Loucy (cell line): ENCODE measurements around the gene CNNM1.

Experiments
- H2AFZ ChIP-seq: fragments of 200-600 bp; sonication (generic); 2 replicates; pipeline ENCODE4 v1.6.0; 2016; ENCODE audit warnings: antibody characterized with exemption, mild to moderate bottlenecking, low read length, moderate library complexity
- H3F3A ChIP-seq: fragments of 200-600 bp; 2 replicates; pipeline ENCODE4 v1.6.0; 2016; ENCODE audit warnings: antibody characterized with exemption, low read depth, mild to moderate bottlenecking
- H3K27me3 ChIP-seq: fragments of 200-600 bp; sonication (generic); 2 replicates; pipeline ENCODE4 v1.6.1; 2014; ENCODE audit warnings: low read length, mild to moderate bottlenecking; ENCODE audit not compliant: insufficient read depth, poor library complexity, severe bottlenecking
- H3K36me3 ChIP-seq: fragments of 200-600 bp; sonication (generic); 2 replicates; pipeline ENCODE4 v1.6.1; 2016; ENCODE audit warnings: low read length; ENCODE audit not compliant: insufficient read depth
- H3K4me1 ChIP-seq: fragments of 200-600 bp; sonication (generic); 2 replicates; pipeline ENCODE4 v1.5.1; 2014; ENCODE audit warnings: low read length, mild to moderate bottlenecking; ENCODE audit not compliant: insufficient read depth, poor library complexity, severe bottlenecking
- H3K4me2 ChIP-seq: fragments of 200-600 bp; sonication (generic); 2 replicates; pipeline ENCODE4 v1.6.0; 2014; ENCODE audit warnings: antibody characterized with exemption, low read length, low read depth, mild to moderate bottlenecking; ENCODE audit not compliant: poor library complexity, severe bottlenecking
- H3K4me3 ChIP-seq: fragments of 200-600 bp; sonication (generic); 2 replicates; pipeline ENCODE4 v1.5.1; 2014; ENCODE audit warnings: low read length, mild to moderate bottlenecking, mixed read lengths; ENCODE audit not compliant: poor library complexity, severe bottlenecking
- H3K79me2 ChIP-seq: fragments of 200-600 bp; sonication (generic); 2 replicates; pipeline ENCODE4 v1.6.1; 2014; ENCODE audit warnings: low read length; ENCODE audit not compliant: insufficient read depth
- H3K9ac ChIP-seq: fragments of 200-600 bp; sonication (generic); 2 replicates; pipeline ENCODE4 v1.6.0; 2014; ENCODE audit warnings: mild to moderate bottlenecking, low read depth, low read length, moderate library complexity; ENCODE audit not compliant: poor library complexity, severe bottlenecking
- H3K9me2 ChIP-seq: fragments of 200-600 bp; sonication (generic); replicated peaks from 2 replicates; pipeline ENCODE4 v1.6.1; 2016; ENCODE audit warnings: low read depth, low read length, mixed read lengths
- H3K9me3 ChIP-seq: fragments of 200-600 bp; sonication (generic); 2 replicates; pipeline ENCODE4 v1.6.1; 2014; ENCODE audit warnings: mild to moderate bottlenecking, antibody characterized with exemption, low read length, low read depth; ENCODE audit not compliant: insufficient read depth
- H4K20me1 ChIP-seq: fragments of 200-600 bp; sonication (generic); 2 replicates; pipeline ENCODE4 v1.6.0; 2014; ENCODE audit warnings: antibody characterized with exemption, low read length, mild to moderate bottlenecking; ENCODE audit not compliant: insufficient read depth, poor library complexity, severe bottlenecking
- CTCF ChIP-seq: fragments of 200-600 bp; sonication (generic); conservative IDR thresholded peaks from 2 replicates; pipeline ENCODE4 v1.5.1; 2014; ENCODE audit warnings: mild to moderate bottlenecking, antibody characterized with exemption, low read length
- EZH2phosphoT487 ChIP-seq: fragments of 200-600 bp; IDR thresholded peaks from 2 replicates; pipeline ENCODE4 v1.6.1; 2018; ENCODE audit warnings: antibody characterized with exemption, mild to moderate bottlenecking, moderate library complexity, borderline replicate concordance

Gene CNNM1

GRCh38 chr10:99329304-99329553 lies at the start of gene CNNM1:
Gene CNNM1 (plus strand): TSS chr10:99329356. CDS start chr10:99329388, 32 bp downstream.
- Histone ChIP-seq H3K4me2 (no peak within 1 kb of the TSS), H3K36me3 (no peaks in the 10 kb centered on the region), H3K27me3 (no peaks in the 10 kb centered on the region), H3K9me3 (no peaks in the 10 kb centered on the region), H2AFZ (no peak within 1 kb of the TSS), H3K79me2 (no peaks in the 10 kb centered on the region), H3K4me1 (no peaks in the 10 kb centered on the region), H3F3A (no peaks in the 10 kb centered on the region), H4K20me1 (no peaks in the 10 kb centered on the region), H3K9ac (no peak within 1 kb of the TSS), H3K9me2 (no peaks in the 10 kb centered on the region), H3K4me3 (no peak within 1 kb of the TSS)
- no peak for TF ChIP-seq CTCF
- TF ChIP-seq EZH2phosphoT487: no peak

- TF ChIP-seq EZH2phosphoT487 (no peak), CTCF (no peak)
- no peak overlapping the region for H3K9ac ChIP-seq
- no peak overlapping the region for H3K4me2 ChIP-seq
These were observed 49.5 kb upstream of the CNNM1 start for GRCh38 chr10:99279626-99280111.

GRCh38 chr10:99280472-99280871 lies 48.7 kb upstream of the CNNM1 start:
- Histone ChIP-seq H3K9me3 (no peaks in the 10 kb centered on the region), H3K4me1 (no peaks in the 10 kb centered on the region), H3K4me3 (no peak overlapping the region), H3K9ac (no peak overlapping the region), H3K9me2 (no peaks in the 10 kb centered on the region), H3K4me2 (no peak overlapping the region), H3F3A (no peaks in the 10 kb centered on the region), H4K20me1 (no peaks in the 10 kb centered on the region), H2AFZ (no peak overlapping the region), H3K36me3 (no peaks in the 10 kb centered on the region), H3K79me2 (no peaks in the 10 kb centered on the region), H3K27me3 (no peaks in the 10 kb centered on the region)
- TF ChIP-seq EZH2phosphoT487: no peak
- TF ChIP-seq CTCF: no peak

More at GRCh38 chr10:99279626-99280111, 49.5 kb upstream of the CNNM1 start:
- H3K79me2 ChIP-seq: no peaks in the 10 kb centered on the region
- H3K9me2 ChIP-seq: no peaks in the 10 kb centered on the region
- H3K9me3 ChIP-seq: no peaks in the 10 kb centered on the region
- H3K4me1 ChIP-seq: no peaks in the 10 kb centered on the region
- H3K4me3 ChIP-seq: no peak overlapping the region
- H3K27me3 ChIP-seq: no peaks in the 10 kb centered on the region
- no peaks in the 10 kb centered on the region for H4K20me1 ChIP-seq
- no peaks in the 10 kb centered on the region for H3F3A ChIP-seq
- H3K36me3 ChIP-seq: no peaks in the 10 kb centered on the region
- H2AFZ ChIP-seq: no peak overlapping the region
